ENCODE results near the gene GTF2H1. TPM values are rescaled to one million over a fixed set of nuclear protein-coding genes. Genes with fewer than 3 reads are reported as not detected.
A peak's percentile ranks its signal among the peaks of the same experiment; 100 is the strongest.

GTF2H1 gene
- total RNA-seq, 1 experiment from 2014 or later: 89.1 TPM

DNA sequence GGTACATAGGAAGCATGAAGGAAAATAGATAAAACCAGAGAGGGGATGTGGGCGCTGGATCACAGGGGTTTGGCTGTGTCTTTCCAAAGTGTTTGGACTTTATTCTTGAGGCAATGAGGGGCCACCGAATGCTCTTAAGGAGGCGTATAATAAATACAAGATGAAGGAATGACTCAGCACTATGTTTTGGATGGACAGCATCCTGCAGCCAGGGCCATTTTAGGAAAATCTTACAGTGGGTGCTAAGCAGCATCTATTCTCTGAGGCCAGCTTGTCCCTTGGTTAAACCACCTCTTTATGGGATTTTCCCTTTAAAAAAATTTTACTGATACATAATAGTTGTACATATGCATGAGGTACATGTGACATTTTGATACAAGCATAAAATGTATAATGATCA is 67.7 kb downstream of the GTF2H1 start:
- intact Hi-C loops (cut with micrococcal nuclease; ENCODE audit: unreplicated experiment): loop anchor here (10.0 kb wide), 1 partner anchor 135 kb away; the partner anchor contains the start of gene TSG101
- no peak for TF ChIP-seq CTCF (conservative IDR thresholded peaks at IDR 0.05)
- TF ChIP-seq EZH2 (IDR thresholded peaks at IDR 0.05; ENCODE audit: low read depth): no peak
- Histone ChIP-seq H3K79me2 (ENCODE audit: low read depth) (peaks cover 29% of the 10 kb centered on the region), H3K4me3 (no peak overlapping the region), H3K4me1 (replicated peaks; ENCODE audit: insufficient read depth) (peaks cover 31% of the 10 kb centered on the region), H2AFZ (no peak overlapping the region; the same call in 1 of the 2 replicates), H3K9me3 (ENCODE audit: insufficient read depth, low read depth) (no peaks in the 10 kb centered on the region), H3K9me2 (ENCODE audit: insufficient read depth) (no peaks in the 10 kb centered on the region), H3F3A (ENCODE audit: insufficient read depth, low read depth) (peaks cover 39% of the 10 kb centered on the region), H3K36me3 (ENCODE audit: low read depth) (no peaks in the 10 kb centered on the region), H3K4me2 (no peak overlapping the region), H4K20me1 (ENCODE audit: insufficient read depth) (no peaks in the 10 kb centered on the region), H3K27ac (no peak overlapping the region), H3K27me3 (ENCODE audit: insufficient read depth, low read depth) (no peaks in the 10 kb centered on the region)
- DNase-seq: no peak
- ChIA-PET CTCF (no interaction called here), POLR2A (ENCODE audit: unreplicated experiment) (no interaction called here)
- BruUV-seq (replicated peaks): no TSS peak

DNA sequence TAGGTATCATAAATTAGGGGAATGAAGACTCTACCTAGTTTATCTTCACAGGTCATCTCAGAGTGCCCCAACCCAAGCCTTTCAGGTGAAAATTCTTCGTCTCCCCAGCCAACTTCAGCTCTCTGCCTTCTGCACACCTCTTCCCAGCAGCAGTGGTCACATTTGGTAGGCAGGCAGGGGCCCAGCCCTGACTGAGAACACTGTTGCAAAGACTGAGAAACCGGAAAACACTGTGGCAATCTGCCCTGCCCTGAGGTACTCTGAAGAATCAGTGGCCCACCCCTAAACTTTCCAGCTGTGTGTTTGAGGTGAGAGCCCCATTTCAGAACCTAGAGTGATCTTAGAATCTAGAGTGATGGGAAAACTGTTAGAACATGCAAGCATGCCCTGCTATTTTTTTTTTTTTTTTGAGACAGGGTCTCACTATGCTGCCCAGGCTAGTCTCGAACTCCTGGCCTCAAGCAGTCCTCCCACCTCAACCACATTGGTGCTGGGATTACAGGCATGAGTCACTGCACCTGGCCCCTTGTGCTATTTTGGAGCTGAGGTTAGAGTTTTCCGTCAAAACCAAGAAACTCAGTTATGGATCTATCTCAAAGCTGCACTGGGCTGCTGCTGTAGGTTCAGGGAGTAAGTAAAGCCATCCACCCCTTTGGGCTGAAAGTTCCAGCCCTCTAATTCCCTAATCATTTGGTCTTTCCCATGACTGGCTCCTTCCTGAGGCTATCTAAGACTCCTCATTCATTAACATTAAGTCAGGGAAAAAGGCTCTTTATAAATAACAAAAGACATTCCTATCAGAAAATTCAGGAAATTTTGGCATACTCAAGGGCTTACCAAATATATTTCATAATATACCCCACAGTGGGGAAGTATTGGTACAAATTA is 70.3 kb downstream of the GTF2H1 start:
- Histone ChIP-seq H3K4me3 (no peak overlapping the region), H3K27ac (peak overlapping the region; percentile 84), H2AFZ (no peak overlapping the region), H3K79me2 (ENCODE audit: low read depth) (peaks cover 51% of the 10 kb centered on the region), H3K27me3 (ENCODE audit: insufficient read depth, low read depth) (no peaks in the 10 kb centered on the region), H3K4me2 (peak overlapping the region; percentile 85; the same call in 1 of the 2 replicates), H4K20me1 (ENCODE audit: insufficient read depth) (peaks cover 15% of the 10 kb centered on the region), H3K9me3 (ENCODE audit: insufficient read depth, low read depth) (no peaks in the 10 kb centered on the region), H3F3A (ENCODE audit: insufficient read depth, low read depth) (peaks cover 43% of the 10 kb centered on the region), H3K4me1 (replicated peaks; ENCODE audit: insufficient read depth) (peaks cover 29% of the 10 kb centered on the region), H3K9me2 (ENCODE audit: insufficient read depth) (no peaks in the 10 kb centered on the region), H3K36me3 (ENCODE audit: low read depth) (peaks cover 15% of the 10 kb centered on the region)
- ChIA-PET CTCF (interaction anchor here (0.5 to 0.6 kb wide), 2 partner anchors 9 to 30 kb away, joined by 3 to 4 read pairs; no protein-coding TSS in a partner anchor), POLR2A (ENCODE audit: unreplicated experiment) (interaction anchor here (0.6 to 0.7 kb wide), 2 partner anchors 9 to 263 kb away, joined by 3 to 7 read pairs; no protein-coding TSS in a partner anchor)
- no peak for DNase-seq
- no TSS peak for BruUV-seq (replicated peaks)
- no peak for TF ChIP-seq CTCF (conservative IDR thresholded peaks at IDR 0.05)
- TF ChIP-seq EZH2 (IDR thresholded peaks at IDR 0.05; ENCODE audit: low read depth): no peak
- intact Hi-C loops (cut with micrococcal nuclease; ENCODE audit: unreplicated experiment): loop anchor here (10.0 kb wide), 1 partner anchor 132 kb away; the partner anchor contains the start of gene TSG101

DNA sequence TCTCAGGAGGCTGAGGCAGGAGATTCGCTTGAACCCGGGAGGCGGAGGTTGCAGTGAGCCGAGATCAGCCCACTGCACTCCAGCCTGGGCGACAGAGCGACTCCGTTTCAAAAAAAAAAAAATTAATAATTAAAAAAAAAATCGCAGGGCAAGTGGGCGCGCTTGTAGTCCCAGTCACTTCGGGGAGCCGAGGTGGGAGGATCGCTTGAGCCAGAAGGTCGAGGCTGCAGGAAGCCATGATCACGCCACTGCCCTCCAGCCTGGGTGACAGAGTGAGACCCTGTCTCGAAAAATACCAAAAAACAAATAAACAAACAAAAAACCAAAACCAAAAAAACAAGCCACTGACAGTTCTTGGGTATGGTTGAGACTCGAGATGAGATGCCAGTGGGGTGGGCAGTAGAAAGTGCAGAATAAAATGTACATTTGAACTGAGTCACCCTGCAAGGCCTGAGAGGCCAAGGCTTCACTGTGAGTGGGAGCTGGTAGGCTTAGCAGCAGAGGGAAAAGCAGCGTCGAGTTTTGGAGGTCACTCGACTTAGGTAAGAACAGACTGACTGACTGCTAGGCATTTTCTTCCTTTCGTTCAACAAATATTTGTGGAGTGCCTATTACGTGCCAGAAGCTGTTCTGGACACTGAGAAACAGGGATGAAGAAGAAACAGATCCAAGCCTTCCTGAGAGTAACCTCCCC is 71.4 kb downstream of the GTF2H1 start:
- Histone ChIP-seq H3F3A (ENCODE audit: insufficient read depth, low read depth) (peaks cover 53% of the 10 kb centered on the region), H3K27ac (peak overlapping the region; percentile 84), H3K36me3 (ENCODE audit: low read depth) (peaks cover 21% of the 10 kb centered on the region), H3K9me3 (ENCODE audit: insufficient read depth, low read depth) (no peaks in the 10 kb centered on the region), H3K27me3 (ENCODE audit: insufficient read depth, low read depth) (no peaks in the 10 kb centered on the region), H3K4me1 (replicated peaks; ENCODE audit: insufficient read depth) (peaks cover 33% of the 10 kb centered on the region), H3K4me3 (peak overlapping the region; percentile 79), H2AFZ (peak overlapping the region; percentile 81), H3K4me2 (peak overlapping the region; percentile 85), H3K79me2 (ENCODE audit: low read depth) (peaks cover 60% of the 10 kb centered on the region), H4K20me1 (ENCODE audit: insufficient read depth) (peaks cover 23% of the 10 kb centered on the region), H3K9me2 (ENCODE audit: insufficient read depth) (no peaks in the 10 kb centered on the region)
- BruUV-seq (replicated peaks): TSS peak; percentile 79
- intact Hi-C loops (cut with micrococcal nuclease; ENCODE audit: unreplicated experiment): loop anchor here (1.0 to 10.0 kb wide), 3 partner anchors 9 to 131 kb away; partner anchors contain the start of genes GTF2H1, HPS5 and TSG101
- ChIA-PET CTCF (interaction anchor here (0.6 kb wide), 1 partner anchor 10 kb away, joined by 4 read pairs; no protein-coding TSS in a partner anchor), POLR2A (ENCODE audit: unreplicated experiment) (interaction anchor here (0.5 to 1.3 kb wide), 14 partner anchors 10 to 686 kb away, joined by 3 to 61 read pairs (median 4); no protein-coding TSS in a partner anchor)
- no peak for DNase-seq
- no peak for TF ChIP-seq EZH2 (IDR thresholded peaks at IDR 0.05; ENCODE audit: low read depth)
- no peak for TF ChIP-seq CTCF (conservative IDR thresholded peaks at IDR 0.05)
